NB4 (cell line): ENCODE results near the gene NR2F2.

Source experiments
- DNase-seq: peaks from one replicate; pipeline ENCODE4 v3.0.0; 2010; ENCODE audit warnings: low read depth
- H3K4me3 ChIP-seq: one replicate; pipeline ENCODE4 v1.5.1; 2011; ENCODE audit warnings: mild to moderate bottlenecking, low read depth, low read length, moderate library complexity
- MYC ChIP-seq: IDR thresholded peaks from 2 replicates; pipeline ENCODE4 v1.6.1; 2011; ENCODE audit warnings: low read depth, low read length
- POLR2A ChIP-seq: IDR thresholded peaks from 2 replicates; pipeline ENCODE4 v1.6.1; 2011; ENCODE audit warnings: mild to moderate bottlenecking; ENCODE audit not compliant: insufficient read length; ENCODE audit errors: extremely low read depth
- TF ChIP-seq, protein P1 (sequence below): IDR thresholded peaks from 2 replicates; pipeline ENCODE4 v1.6.1; 2011; ENCODE audit warnings: low read depth, low read length
- TF ChIP-seq, protein P2 (sequence below): IDR thresholded peaks from one replicate; pipeline ENCODE4 v1.5.1; 2012; ENCODE audit warnings: low read depth, low read length

NR2F2 gene

DNA sequence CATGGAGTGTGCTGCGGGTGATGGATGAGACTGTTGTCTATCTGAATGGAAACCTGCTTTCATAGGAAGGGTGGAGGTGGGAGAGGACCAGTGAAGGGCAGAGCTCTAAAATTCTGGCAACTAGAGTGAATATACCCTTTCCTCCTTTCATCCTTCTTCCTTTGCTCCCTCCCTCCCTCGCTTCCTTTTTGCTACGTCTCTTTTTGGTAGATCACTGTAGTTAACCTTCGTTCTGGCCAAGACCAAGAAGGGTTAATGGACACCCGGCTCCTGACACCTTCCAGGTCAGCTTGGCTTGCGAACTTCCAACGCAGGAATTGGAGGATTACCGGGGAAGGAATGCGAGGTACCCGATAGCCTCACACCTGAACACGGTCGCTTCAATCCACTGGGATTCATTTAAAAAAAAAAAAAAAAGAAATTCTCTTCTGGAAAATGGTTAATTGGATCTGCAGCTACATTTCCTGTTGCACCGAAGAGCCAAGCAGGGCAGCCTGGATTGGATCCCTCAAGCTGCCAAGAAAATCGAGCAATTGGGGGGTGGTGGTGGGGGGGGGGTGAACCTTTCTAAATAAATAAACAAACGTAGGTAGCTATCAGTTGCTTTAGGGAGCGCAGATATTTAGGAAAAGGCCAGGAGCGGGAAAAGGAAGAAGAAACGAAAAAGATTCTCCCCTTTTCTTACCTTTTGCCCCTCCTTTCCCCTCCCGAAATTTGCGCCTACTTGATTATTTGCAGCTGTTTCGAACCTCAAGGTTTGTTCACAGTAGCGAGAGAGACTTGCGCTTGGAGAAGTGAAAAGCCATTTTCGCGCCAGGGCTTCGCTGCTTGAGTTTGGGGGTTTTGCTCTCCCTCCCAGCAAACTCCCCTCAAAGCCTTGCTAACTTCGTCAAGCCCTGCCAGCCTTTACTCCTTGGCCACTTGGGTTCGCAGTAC is 9.5 kb upstream of the NR2F2 start:
- H3K4me3 ChIP-seq: no peak overlapping the region
- TF ChIP-seq, protein P1, sequence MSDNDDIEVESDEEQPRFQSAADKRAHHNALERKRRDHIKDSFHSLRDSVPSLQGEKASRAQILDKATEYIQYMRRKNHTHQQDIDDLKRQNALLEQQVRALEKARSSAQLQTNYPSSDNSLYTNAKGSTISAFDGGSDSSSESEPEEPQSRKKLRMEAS: no peak
- TF ChIP-seq POLR2A (no peak), MYC (no peak)
- TF ChIP-seq, protein P2, sequence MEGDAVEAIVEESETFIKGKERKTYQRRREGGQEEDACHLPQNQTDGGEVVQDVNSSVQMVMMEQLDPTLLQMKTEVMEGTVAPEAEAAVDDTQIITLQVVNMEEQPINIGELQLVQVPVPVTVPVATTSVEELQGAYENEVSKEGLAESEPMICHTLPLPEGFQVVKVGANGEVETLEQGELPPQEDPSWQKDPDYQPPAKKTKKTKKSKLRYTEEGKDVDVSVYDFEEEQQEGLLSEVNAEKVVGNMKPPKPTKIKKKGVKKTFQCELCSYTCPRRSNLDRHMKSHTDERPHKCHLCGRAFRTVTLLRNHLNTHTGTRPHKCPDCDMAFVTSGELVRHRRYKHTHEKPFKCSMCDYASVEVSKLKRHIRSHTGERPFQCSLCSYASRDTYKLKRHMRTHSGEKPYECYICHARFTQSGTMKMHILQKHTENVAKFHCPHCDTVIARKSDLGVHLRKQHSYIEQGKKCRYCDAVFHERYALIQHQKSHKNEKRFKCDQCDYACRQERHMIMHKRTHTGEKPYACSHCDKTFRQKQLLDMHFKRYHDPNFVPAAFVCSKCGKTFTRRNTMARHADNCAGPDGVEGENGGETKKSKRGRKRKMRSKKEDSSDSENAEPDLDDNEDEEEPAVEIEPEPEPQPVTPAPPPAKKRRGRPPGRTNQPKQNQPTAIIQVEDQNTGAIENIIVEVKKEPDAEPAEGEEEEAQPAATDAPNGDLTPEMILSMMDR: no peak
- DNase-seq: no peak

DNA sequence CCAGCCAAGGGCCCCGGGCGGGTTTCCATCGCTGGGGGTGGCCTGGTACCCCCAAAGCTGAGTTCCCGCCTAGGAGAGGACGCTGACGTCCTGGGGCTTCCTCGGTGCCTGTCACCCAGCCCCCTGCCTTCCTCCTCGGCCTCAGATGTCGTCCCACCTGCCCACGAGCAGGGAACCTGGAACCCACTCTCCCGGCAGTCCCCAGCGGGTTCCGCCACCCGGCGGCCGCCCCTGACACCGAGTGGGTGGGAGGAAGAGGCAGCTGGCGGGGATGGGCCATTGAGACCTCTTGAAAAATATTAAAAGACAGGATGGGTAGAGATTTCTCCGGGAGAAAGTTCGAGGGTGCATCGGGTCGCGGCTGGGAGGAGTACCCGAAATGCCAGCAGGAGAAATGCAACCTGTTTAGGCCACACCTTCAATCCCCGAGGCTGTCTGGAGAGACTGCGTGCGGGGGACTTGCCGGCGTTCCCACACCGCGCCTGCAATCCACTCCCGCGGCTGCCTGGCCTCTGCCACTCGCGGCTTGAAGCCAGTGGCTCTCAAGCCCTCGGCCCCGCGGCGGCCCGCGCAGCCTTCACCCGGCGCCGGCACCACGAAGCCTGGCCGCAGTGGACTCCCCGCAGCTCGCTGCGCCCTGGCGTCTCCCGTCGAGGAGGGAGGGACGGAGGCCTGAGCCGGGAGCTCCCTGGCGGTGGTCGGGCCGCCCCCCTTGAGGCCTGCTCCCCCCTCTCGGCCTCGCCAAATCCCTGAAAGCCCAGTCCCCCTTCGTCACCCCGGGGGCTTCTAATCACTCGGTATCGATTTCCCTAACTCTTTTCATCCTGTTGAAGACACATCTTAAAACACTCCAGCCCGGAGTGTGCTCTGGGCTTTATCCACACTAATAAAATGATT is 8.6 kb upstream of the NR2F2 start:
- TF ChIP-seq, protein P2: no peak
- TF ChIP-seq POLR2A: no peak
- no peak for TF ChIP-seq MYC
- TF ChIP-seq, protein P1: no peak
- no peak overlapping the region for H3K4me3 ChIP-seq
- DNase-seq: no peak

GRCh38 chr15:96322536-96323318 is 7.8 kb upstream of the NR2F2 start:
- TF ChIP-seq MYC (no peak), POLR2A (no peak)
- TF ChIP-seq, protein P1: no peak
- TF ChIP-seq, protein P2: no peak
- no peak for DNase-seq
- H3K4me3 ChIP-seq: no peak overlapping the region

DNA sequence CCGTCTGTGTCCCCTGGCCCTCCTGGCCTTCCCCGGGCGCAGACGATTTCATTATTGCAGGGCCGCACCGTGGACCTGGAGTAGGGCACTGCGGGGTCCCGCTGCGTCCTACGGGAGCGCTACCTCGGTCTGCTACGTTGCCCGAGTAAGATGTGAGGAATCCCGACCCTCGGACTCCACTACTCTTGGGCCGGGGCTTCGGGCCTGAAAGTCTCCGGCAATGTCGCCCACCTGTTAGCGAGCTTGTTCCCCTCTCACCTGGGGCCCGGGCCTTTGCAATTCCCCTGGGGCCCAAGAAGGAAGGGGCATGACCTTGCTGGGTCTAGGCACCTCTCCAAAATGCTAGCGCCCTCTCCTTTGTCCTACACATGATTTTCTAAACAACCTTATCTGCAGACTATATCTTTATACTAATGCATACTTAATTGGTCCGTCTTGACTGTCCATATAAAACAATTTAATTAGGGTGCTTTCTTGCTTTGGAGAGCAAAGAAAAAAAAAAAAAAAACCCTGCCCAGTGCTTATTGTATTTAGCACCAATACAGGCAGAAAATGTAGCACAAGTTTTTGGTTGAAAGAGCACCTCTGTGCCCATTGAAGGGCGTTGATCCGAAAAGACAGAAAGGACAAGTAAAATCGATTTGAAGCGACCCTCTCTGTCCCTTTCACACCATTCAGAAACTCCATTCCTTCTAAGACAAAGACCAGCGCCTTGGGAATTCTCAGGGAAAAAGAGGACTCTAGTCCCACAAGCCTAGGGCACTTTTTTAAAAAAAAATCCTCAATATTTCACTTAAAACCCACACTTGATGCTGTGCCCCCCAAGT is 7.0 kb upstream of the NR2F2 start:
- TF ChIP-seq, protein P2: no peak
- TF ChIP-seq POLR2A (no peak), MYC (no peak)
- TF ChIP-seq, protein P1: no peak
- no peak for DNase-seq
- no peak overlapping the region for H3K4me3 ChIP-seq
